Calu3 (cell line): ENCODE measurements around the gene DDX52. TPM values are rescaled to one million over a fixed set of nuclear protein-coding genes. Genes with fewer than 3 reads are reported as not detected.

ENCODE experiments used
- Bru-seq: library from RNA; stranded (reverse); fragments of 400-500 nt; gene quantifications from one replicate; lab custom pipeline; 2021; lab: Mats Ljungman, UMichigan
- BruChase-seq, 2 experiments: library from RNA; stranded (reverse); fragments of 400-500 nt; gene quantifications; one replicate each; lab custom pipeline; 2021; lab: Mats Ljungman, UMichigan
- BruUV-seq: library from RNA; stranded (reverse); fragments of 400-500 nt; replicated peaks from 2 replicates; lab custom pipeline; 2021; lab: Mats Ljungman, UMichigan
- CTCF ChIA-PET: fragments of 300-600 bp; sonication (Branson Sonifier 250); formaldehyde crosslinking; loops from one replicate; lab custom pipeline; 2022; ENCODE audit warnings: antibody characterized with exemption; lab: Charles Lee
- DNase-seq: peaks from one replicate; pipeline ENCODE4 v3.0.0; 2022
- H3K27ac Mint-ChIP-seq: one replicate; pipeline ENCODE4 v1.8.0; 2022; ENCODE audit warnings: mixed read lengths; ENCODE audit not compliant: unreplicated experiment
- H3K27me3 Mint-ChIP-seq: one replicate; pipeline ENCODE4 v1.8.0; 2022; ENCODE audit warnings: mixed read lengths; ENCODE audit not compliant: unreplicated experiment
- H3K36me3 Mint-ChIP-seq: one replicate; pipeline ENCODE4 v1.8.0; 2022; ENCODE audit warnings: mild to moderate bottlenecking, moderate library complexity, mixed read lengths; ENCODE audit not compliant: insufficient read depth, unreplicated experiment
- H3K4me1 Mint-ChIP-seq: one replicate; pipeline ENCODE4 v1.8.0; 2022; ENCODE audit warnings: mild to moderate bottlenecking, low read depth, mixed read lengths; ENCODE audit not compliant: unreplicated experiment
- H3K4me3 Mint-ChIP-seq: one replicate; pipeline ENCODE4 v1.8.0; 2022; ENCODE audit warnings: mild to moderate bottlenecking, low read depth, moderate library complexity, mixed read lengths; ENCODE audit not compliant: unreplicated experiment
- H3K9me3 Mint-ChIP-seq: one replicate; pipeline ENCODE4 v1.8.0; 2022; ENCODE audit warnings: low read depth, mixed read lengths; ENCODE audit not compliant: unreplicated experiment
- intact Hi-C: fragments of 100-400 bp; cut with micrococcal nuclease; formaldehyde crosslinking; loops from one replicate; pipeline ENCODE4 v1.10.0; 2022; ENCODE audit not compliant: unreplicated experiment
- long read RNA-seq: library from polyadenylated mRNA; stranded (forward); transcript quantifications from one replicate; pipeline ENCODE4 v2.0.0, GENCODE V29; 2022
- total RNA-seq: library from RNA; stranded (reverse); gene quantifications from 2 replicates; pipeline ENCODE4 v1.2.3, GENCODE V29; 2022
- TF ChIP-seq, protein P1 (sequence below): fragments of 200-600 bp; IDR thresholded peaks from one replicate; pipeline ENCODE4 v1.8.0; 2022; ENCODE audit warnings: antibody characterized with exemption; ENCODE audit not compliant: unreplicated experiment

DDX52 gene
- 137 and 141 TPM in 2 replicates for total RNA-seq
- Bru-seq, nascent RNA: percentile 98 among the genes with signal in this experiment
- BruChase-seq, experiment 1, labeled RNA remaining after a 6-hour chase: percentile 97 among the genes with signal in this experiment
- percentile 98 among the genes with signal in this experiment for BruChase-seq, experiment 2, labeled RNA remaining after a 2-hour chase
- long read RNA-seq, full-length matches to known transcripts: 194 of 401 reads
- long read RNA-seq, partial matches to known transcripts: 139 of 401 reads
- long read RNA-seq, other reads (novel, unspliced or antisense): 68 of 401 reads

DNA sequence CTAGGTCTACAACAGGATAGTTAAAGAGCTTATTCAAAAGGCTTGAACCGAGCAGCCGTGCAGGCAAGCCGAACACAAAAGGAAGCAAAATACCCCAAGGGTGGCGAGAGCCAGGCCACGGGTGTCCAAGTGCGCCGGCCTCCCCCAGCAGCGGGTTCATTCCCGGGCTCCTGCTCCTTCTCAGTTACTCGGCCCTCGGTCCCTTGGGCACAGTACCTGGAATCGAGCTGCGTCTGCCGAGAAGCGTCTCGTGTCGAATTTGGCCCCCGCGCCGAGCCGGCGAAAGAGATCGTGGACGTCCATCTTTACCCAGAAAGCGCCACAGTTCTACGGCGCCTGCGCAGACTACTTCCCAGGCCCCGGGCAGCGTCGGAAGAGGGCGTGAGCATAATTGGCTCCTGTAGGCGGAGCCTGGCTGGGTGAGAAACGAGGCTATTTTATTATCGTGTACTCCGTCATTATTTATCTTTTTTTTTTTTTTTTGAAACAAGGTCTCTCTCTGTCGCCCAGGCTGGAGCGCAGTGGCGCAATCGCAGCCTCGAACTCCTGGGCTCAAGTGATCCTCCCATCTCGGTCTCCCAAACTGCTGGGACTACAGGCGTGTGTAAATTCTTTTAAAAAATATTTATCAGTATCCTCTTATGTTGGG lies at the start of gene DDX52:
TSS of gene DDX52 (minus strand) at position 329 of the 649 bp plus-strand sequence. CDS start at position 303, 26 bp downstream.
- peak; percentile 99 for DNase-seq
- H3K4me3 Mint-ChIP-seq: peak within 1 kb of the TSS; percentile 86
- H3K9me3 Mint-ChIP-seq: no peaks in the 10 kb centered on the region
- H3K4me1 Mint-ChIP-seq: peaks cover 39% of the 10 kb centered on the region
- CTCF ChIA-PET: interaction anchor here (0.7 to 3.5 kb wide), 7 partner anchors 26 to 173 kb away, joined by 3 to 23 read pairs (median 3); partner anchors contain the start of gene SYNRG
- peak within 1 kb of the TSS; percentile 87 for H3K27ac Mint-ChIP-seq
- BruUV-seq: no TSS peak
- H3K36me3 Mint-ChIP-seq: peaks cover 53% of the 10 kb centered on the region
- peaks cover 7% of the 10 kb centered on the region for H3K27me3 Mint-ChIP-seq
- TF ChIP-seq, protein P1, sequence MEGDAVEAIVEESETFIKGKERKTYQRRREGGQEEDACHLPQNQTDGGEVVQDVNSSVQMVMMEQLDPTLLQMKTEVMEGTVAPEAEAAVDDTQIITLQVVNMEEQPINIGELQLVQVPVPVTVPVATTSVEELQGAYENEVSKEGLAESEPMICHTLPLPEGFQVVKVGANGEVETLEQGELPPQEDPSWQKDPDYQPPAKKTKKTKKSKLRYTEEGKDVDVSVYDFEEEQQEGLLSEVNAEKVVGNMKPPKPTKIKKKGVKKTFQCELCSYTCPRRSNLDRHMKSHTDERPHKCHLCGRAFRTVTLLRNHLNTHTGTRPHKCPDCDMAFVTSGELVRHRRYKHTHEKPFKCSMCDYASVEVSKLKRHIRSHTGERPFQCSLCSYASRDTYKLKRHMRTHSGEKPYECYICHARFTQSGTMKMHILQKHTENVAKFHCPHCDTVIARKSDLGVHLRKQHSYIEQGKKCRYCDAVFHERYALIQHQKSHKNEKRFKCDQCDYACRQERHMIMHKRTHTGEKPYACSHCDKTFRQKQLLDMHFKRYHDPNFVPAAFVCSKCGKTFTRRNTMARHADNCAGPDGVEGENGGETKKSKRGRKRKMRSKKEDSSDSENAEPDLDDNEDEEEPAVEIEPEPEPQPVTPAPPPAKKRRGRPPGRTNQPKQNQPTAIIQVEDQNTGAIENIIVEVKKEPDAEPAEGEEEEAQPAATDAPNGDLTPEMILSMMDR: peak; percentile 36
- intact Hi-C loops: no loop called here

- H3K36me3 Mint-ChIP-seq: peaks cover 77% of the 10 kb centered on the region
- H3K4me3 Mint-ChIP-seq: no peak overlapping the region
- peaks cover 5% of the 10 kb centered on the region for H3K9me3 Mint-ChIP-seq
- TF ChIP-seq, protein P1: no peak
- peaks cover 5% of the 10 kb centered on the region for H3K4me1 Mint-ChIP-seq
- H3K27ac Mint-ChIP-seq: no peak overlapping the region
- DNase-seq: no peak
- H3K27me3 Mint-ChIP-seq: no peaks in the 10 kb centered on the region
- intact Hi-C loops: no loop called here
- BruUV-seq: no TSS peak
- CTCF ChIA-PET: no interaction called here
These were observed 48.6 kb upstream of the DDX52 start for GRCh38 chr17:37691807-37692206.

- CTCF ChIA-PET: interaction anchor here (1.6 kb wide), 1 partner anchor 8 kb away, joined by 5 read pairs; no protein-coding TSS in a partner anchor
- no TSS peak for BruUV-seq
- peaks cover 64% of the 10 kb centered on the region for H3K36me3 Mint-ChIP-seq
- TF ChIP-seq, protein P1: no peak
- no peaks in the 10 kb centered on the region for H3K27me3 Mint-ChIP-seq
- no peak overlapping the region for H3K27ac Mint-ChIP-seq
- no peaks in the 10 kb centered on the region for H3K4me1 Mint-ChIP-seq
- H3K4me3 Mint-ChIP-seq: no peak overlapping the region
- intact Hi-C loops: no loop called here
- DNase-seq: no peak
- no peaks in the 10 kb centered on the region for H3K9me3 Mint-ChIP-seq
These were observed 46.1 kb upstream of the DDX52 start for GRCh38 chr17:37689317-37689716.

- DNase-seq: no peak
- no peak overlapping the region for H3K4me3 Mint-ChIP-seq
- peaks cover 6% of the 10 kb centered on the region for H3K9me3 Mint-ChIP-seq
- H3K4me1 Mint-ChIP-seq: no peaks in the 10 kb centered on the region
- CTCF ChIA-PET: interaction anchor here (0.6 to 2.4 kb wide), 5 partner anchors 12 to 842 kb away, joined by 3 to 7 read pairs (median 5); no protein-coding TSS in a partner anchor
- no peak overlapping the region for H3K27ac Mint-ChIP-seq
- TF ChIP-seq, protein P1: no peak
- no TSS peak for BruUV-seq
- no peaks in the 10 kb centered on the region for H3K27me3 Mint-ChIP-seq
- peaks cover 16% of the 10 kb centered on the region for H3K36me3 Mint-ChIP-seq
- intact Hi-C loops: no loop called here
These were observed 40.3 kb upstream of the DDX52 start for GRCh38 chr17:37683454-37683984.
